ENCODE measurements around the gene HPS1.

HPS1 gene

DNA sequence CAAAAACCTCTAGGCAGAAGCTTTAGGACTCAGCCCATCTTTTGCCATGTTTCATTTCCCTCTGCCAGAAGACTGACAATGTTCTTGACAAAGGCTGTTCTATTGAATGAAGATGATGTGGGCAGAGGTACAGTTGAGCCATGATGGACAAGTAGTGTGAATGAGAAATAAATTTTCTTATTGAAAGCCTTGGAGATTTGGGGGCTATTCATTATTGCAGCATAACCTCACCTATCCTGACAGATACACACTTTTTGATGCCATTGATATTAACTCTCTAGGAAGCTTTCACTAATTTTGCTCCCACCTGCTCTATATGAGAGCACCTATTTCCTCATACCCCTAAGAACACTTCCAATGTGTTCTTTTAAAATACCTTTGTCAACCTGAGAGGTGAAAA, 36.9 kb upstream of the HPS1 start:
- TF ChIP-seq, protein P1, sequence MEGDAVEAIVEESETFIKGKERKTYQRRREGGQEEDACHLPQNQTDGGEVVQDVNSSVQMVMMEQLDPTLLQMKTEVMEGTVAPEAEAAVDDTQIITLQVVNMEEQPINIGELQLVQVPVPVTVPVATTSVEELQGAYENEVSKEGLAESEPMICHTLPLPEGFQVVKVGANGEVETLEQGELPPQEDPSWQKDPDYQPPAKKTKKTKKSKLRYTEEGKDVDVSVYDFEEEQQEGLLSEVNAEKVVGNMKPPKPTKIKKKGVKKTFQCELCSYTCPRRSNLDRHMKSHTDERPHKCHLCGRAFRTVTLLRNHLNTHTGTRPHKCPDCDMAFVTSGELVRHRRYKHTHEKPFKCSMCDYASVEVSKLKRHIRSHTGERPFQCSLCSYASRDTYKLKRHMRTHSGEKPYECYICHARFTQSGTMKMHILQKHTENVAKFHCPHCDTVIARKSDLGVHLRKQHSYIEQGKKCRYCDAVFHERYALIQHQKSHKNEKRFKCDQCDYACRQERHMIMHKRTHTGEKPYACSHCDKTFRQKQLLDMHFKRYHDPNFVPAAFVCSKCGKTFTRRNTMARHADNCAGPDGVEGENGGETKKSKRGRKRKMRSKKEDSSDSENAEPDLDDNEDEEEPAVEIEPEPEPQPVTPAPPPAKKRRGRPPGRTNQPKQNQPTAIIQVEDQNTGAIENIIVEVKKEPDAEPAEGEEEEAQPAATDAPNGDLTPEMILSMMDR (IDR thresholded peaks at IDR 0.05; ENCODE audit: extremely low read depth, missing control alignments) = no peak
- DNase-seq (ENCODE audit: low spot score) = no peak

DNA sequence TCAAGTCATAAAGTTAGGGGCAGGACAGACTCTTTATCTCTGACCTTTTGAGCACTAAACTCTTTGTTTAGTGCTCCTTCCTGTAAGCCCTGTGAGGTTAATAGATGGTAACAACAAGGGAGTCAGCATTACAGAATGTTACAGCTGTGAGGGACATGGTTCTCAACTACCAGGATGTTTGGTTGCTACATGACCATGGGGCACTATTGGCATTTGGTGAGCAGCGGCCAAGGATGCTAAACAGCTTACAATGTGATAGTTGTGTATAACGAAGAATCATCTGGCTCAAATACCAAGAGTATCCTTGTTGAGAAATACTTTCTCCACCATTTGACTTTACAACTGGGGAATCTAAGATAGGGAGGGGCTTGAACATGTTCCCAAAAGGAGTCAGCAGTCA, 35.4 kb upstream of the HPS1 start:
- TF ChIP-seq, protein P1 (IDR thresholded peaks at IDR 0.05; ENCODE audit: extremely low read depth, missing control alignments) = no peak
- no peak for DNase-seq (ENCODE audit: low spot score)

DNA sequence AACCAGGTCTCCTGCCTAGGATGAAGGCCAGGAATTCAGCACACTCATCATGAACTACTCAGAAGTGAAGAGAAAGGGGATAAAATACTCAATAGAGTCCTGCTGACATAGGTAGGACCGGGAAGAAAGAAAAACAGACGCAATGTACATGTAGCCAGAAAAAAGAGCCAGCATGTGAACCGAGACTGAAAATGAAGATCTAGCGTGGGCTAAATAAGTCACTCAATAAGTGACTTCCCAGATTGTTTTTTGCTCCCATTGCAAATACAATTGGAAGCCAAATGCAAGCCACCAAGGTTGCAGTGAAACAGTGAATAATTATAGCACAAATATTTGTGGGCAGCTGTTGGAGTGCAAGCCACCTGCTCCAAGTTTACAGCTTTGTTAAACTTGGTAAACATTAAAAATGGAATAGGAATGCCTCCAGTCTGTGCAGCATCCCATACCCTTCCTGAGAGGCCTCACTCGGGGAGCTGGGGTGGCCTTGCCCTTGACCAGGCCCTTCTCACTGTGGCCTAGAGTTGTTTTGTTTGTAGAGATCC, 34.7 kb upstream of the HPS1 start:
- TF ChIP-seq, protein P1 (IDR thresholded peaks at IDR 0.05; ENCODE audit: extremely low read depth, missing control alignments) = no peak
- DNase-seq (ENCODE audit: low spot score) = no peak

DNA sequence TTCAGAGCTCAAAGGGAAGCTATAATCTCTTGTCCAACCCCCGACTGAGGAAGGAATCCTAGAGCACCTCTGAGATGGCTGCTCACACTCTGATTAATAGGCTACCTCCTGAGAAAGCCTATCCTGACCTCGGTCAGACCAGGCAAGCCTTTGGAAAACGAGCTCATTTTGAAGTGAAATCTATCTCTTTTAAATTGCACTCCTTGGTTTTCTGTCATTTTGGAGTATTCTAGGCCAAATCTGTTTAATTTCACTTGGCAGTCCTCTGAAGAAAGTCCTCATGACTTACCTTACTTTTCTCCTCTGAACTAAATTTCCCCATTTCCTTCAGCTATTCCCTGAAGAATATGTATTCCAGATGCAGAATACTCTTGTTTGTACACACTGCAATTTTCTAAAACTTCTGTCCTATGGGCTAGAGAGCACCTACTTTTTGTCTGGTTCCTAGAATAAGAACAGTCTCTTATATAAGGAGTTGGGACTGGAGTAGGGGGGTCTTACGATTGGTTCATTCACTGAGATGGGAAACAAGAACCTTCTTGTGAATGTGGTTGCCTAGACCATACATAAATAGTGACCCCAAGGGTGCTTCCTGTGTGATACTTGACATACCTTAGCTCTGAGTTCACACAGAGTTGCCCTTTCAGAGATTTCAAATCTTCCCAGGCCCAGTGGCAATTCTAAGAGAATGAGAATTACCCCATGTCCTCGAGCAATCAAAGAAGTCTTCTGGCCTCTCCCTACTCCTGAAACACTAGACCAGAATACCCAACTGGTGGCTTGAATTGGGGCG, 31.9 kb upstream of the HPS1 start:
- TF ChIP-seq, protein P1 (IDR thresholded peaks at IDR 0.05; ENCODE audit: extremely low read depth, missing control alignments) = no peak
- DNase-seq (ENCODE audit: low spot score) = peak; percentile 35

DNA sequence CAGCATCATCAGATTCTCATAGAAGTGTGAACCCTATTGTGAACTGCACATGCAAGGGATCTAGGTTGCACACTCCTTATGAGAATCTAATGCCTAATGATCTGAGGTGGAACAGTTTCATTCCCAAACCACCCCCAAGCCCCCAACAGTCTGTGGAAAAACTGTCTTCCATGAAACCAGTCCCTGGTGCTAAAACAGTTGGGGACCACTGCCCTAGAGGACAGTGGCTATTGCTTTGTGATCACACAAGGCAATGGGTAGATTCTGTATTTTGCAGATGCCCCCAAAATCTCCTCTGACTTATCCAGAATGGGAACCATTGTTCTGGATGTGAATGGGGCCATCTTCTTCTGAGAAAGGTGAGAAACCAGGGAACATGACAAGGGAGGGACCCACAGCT, 31.1 kb upstream of the HPS1 start:
- no peak for DNase-seq (ENCODE audit: low spot score)
- TF ChIP-seq, protein P1 (IDR thresholded peaks at IDR 0.05; ENCODE audit: extremely low read depth, missing control alignments) = no peak

DNA sequence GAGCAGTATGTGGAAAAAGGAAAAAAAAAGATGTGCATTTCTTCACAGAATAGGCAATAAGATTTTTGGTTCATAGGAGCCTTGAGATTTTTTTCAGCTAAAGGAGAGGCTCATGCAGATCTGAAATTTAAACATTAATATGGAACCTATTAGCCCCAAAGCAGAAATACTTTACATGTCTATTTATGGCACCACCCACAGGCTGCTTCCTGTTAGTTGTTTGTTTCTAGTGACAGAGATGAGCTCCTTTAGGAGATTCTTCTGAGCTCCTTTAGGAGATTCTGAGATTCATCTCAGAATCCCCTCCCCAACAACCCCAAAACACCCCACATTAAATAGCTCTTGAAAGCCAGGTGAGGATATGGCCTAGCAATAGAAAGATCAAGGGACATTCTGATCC, 27.9 kb upstream of the HPS1 start:
- TF ChIP-seq, protein P1 (IDR thresholded peaks at IDR 0.05; ENCODE audit: extremely low read depth, missing control alignments) = no peak
- peak; percentile 41 for DNase-seq (ENCODE audit: low spot score)

DNA sequence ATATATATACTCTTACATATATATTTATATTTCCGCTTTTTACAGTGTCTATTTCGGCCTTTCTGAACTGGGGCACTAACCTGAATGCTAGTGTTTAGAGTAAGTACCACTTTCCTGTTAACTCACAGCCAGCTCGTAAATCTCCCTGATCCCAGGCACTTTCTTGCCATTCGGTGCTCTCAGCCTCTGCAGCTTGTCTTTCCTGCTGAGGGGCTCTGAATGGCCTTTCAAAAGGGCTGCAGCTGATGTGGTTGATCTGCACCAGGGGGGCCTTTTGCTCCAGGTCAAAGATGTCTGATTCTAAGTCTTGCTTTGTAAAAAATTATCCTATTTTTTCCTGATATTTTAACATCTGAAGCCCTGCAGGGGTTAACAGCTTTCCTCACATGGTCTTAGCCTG, 25.5 kb upstream of the HPS1 start:
- TF ChIP-seq, protein P1 (IDR thresholded peaks at IDR 0.05; ENCODE audit: extremely low read depth, missing control alignments) = no peak
- no peak for DNase-seq (ENCODE audit: low spot score)
